ENCODE data around the gene ZNF561.

The ZNF561 gene

DNA sequence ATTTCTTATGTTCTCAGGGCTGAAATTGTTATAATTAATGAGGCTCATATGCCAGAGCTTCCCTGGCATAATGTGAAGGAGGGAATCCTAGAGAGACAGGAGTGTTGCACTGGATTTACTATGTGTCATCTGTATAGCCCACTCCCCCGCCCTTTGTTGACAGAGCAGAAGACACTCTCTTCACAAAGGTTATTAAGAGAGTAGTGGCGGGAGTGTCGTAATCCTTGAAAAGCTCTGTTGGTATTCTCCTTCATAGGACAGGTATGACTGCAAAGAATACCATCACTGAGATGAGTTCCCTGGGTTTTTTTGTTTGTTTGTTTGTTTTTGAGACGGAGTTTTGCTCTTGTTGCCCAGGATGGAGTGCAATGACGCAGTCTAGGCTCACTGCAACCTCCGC is 50.8 kb downstream of the ZNF561 start:
- no peak for DNase-seq

DNA sequence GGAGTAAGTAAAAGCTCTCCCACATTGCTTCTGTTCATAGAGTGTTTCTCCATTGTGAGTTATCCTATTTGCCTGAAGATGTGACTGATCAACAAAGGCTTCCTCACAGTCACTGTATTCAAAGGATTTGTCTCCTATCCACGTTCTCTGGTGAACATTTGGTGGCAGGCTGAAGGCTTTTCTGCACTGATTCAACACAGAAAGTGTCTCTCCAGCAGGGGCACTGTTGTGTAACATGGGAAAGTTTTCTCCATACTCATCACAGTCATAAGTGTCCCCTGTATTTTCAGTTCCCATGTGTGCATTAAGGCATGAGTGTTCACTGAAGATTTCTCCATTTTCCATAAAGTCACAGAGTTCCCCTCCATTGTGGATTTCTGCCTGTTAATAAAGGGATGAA is 54.3 kb downstream of the ZNF561 start:
- no peak for DNase-seq

DNA sequence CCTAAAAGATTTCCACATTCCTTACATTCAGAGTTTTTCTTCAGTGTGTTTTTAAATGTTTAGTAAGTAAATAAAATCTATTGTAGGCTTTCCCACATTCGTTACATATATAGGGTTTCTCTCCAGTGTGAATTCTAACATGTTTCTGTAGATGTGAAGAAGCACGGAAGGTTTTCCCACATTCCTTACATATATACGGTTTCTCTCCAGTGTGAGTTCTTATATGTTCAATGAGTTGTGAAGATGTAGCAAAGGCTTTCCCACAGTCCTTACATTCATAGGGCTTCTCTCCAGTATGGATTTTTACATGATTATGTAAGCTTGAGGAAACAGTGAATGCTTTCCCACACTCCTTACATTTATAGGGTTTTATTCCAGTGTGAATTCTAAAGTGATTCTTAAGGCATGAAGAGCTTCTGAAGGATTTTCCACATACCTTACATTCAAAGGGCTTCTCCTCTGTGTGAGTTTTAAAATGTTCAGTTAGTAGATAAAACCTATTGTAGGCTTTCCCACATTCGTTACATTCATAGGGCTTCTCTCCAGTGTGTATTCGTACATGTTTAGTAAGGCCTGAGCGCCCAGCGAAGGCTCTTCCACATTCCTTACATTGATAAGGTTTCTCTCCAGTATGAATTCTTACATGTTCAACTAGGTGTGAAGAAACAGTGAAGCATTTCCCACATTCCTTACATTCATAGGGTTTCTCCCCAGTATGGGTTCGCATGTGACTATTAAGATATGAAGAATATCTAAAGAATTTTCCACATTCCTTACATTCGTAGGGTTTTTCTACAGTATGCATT is 54.9 kb downstream of the ZNF561 start:
- no peak for DNase-seq
